Ectodermal cell (in vitro differentiated cells): Measurements from ENCODE around the gene PLEKHJ1.

Source experiments
- H3K27ac ChIP-seq: 2 replicates; pipeline ENCODE4 v1.7.0; 2013; ENCODE audit warnings: mild to moderate bottlenecking, low read depth, low read length; ENCODE audit not compliant: insufficient read depth, poor library complexity, severe bottlenecking
- H3K27me3 ChIP-seq: 2 replicates; pipeline ENCODE4 v1.7.0; 2013; ENCODE audit warnings: mild to moderate bottlenecking, low read length; ENCODE audit not compliant: insufficient read depth, control insufficient read depth, poor library complexity, severe bottlenecking
- H3K36me3 ChIP-seq: one replicate; pipeline ENCODE4 v1.7.0; 2013; ENCODE audit warnings: low read length; ENCODE audit not compliant: control insufficient read depth, insufficient read depth
- H3K4me1 ChIP-seq: one replicate; pipeline ENCODE4 v1.7.0; 2013; ENCODE audit warnings: low read length; ENCODE audit not compliant: control insufficient read depth, insufficient read depth
- H3K4me3 ChIP-seq: 2 replicates; pipeline ENCODE4 v1.7.0; 2013; ENCODE audit warnings: low read depth, low read length, control low read depth; ENCODE audit not compliant: insufficient read depth
- H3K9me3 ChIP-seq: 2 replicates; pipeline ENCODE4 v1.7.0; 2013; ENCODE audit warnings: mild to moderate bottlenecking, low read length, moderate library complexity; ENCODE audit not compliant: control insufficient read depth
- WGBS, 2 experiments: methylation state at CpG; one replicate each; pipeline ENCODE4 v1.1.7; 2013; ENCODE audit warnings: missing lambda C conversion rate in 2 of 2; 5-methylcytosine and 5-hydroxymethylcytosine counted together

The PLEKHJ1 gene

GRCh38 chr19:2276429-2276986 lies 40.4 kb upstream of the PLEKHJ1 start:
- no peak overlapping the region for H3K4me3 ChIP-seq
- peaks cover 1% of the 10 kb centered on the region for H3K27me3 ChIP-seq
- H3K9me3 ChIP-seq, result no peaks in the 10 kb centered on the region
- peaks cover 10% of the 10 kb centered on the region for H3K4me1 ChIP-seq
- 94 to 96% methylated on average over 28 of the region's 28 CpGs for WGBS, 2 experiments
- H3K36me3 ChIP-seq, result peaks cover 6% of the 10 kb centered on the region
- H3K27ac ChIP-seq, result no peak overlapping the region

- peaks cover 11% of the 10 kb centered on the region for H3K4me1 ChIP-seq
- no peaks in the 10 kb centered on the region for H3K9me3 ChIP-seq
- H3K4me3 ChIP-seq, result no peak overlapping the region
- H3K27me3 ChIP-seq, result no peaks in the 10 kb centered on the region
- 95 to 96% methylated on average over 74 of the region's 74 CpGs for WGBS, 2 experiments
- H3K36me3 ChIP-seq, result peaks cover 6% of the 10 kb centered on the region
- H3K27ac ChIP-seq, result no peak overlapping the region
Measured at GRCh38 chr19:2275588-2276428, 39.7 kb upstream of the PLEKHJ1 start.

GRCh38 chr19:2274931-2275535 lies 38.9 kb upstream of the PLEKHJ1 start:
- Histone ChIP-seq H3K4me1 (peaks cover 11% of the 10 kb centered on the region), H3K27me3 (no peaks in the 10 kb centered on the region), H3K9me3 (no peaks in the 10 kb centered on the region), H3K36me3 (peaks cover 6% of the 10 kb centered on the region), H3K27ac (no peak overlapping the region), H3K4me3 (no peak overlapping the region)
- 74 to 76% methylated on average over 16 of the region's 16 CpGs for WGBS, 2 experiments

- peak overlapping the region; percentile 22 for H3K4me3 ChIP-seq
- H3K27me3 ChIP-seq, result no peaks in the 10 kb centered on the region
- H3K9me3 ChIP-seq, result no peaks in the 10 kb centered on the region
- H3K4me1 ChIP-seq, result peaks cover 11% of the 10 kb centered on the region
- no peak overlapping the region for H3K27ac ChIP-seq
- H3K36me3 ChIP-seq, result peaks cover 6% of the 10 kb centered on the region
- WGBS, 2 experiments, result 92 to 94% methylated on average over 9 of the region's 9 CpGs
Measured at GRCh38 chr19:2274185-2274711, 38.1 kb upstream of the PLEKHJ1 start.

- WGBS, 2 experiments, result 17 to 18% methylated on average over 45 of the region's 45 CpGs
Measured at GRCh38 chr19:2273356-2274184, 37.4 kb upstream of the PLEKHJ1 start.

GRCh38 chr19:2271234-2272103 lies 35.3 kb upstream of the PLEKHJ1 start:
- Histone ChIP-seq H3K4me1 (peaks cover 11% of the 10 kb centered on the region), H3K27ac (peak overlapping the region; percentile 47), H3K27me3 (no peaks in the 10 kb centered on the region), H3K4me3 (peak overlapping the region; percentile 99), H3K36me3 (peaks cover 6% of the 10 kb centered on the region), H3K9me3 (no peaks in the 10 kb centered on the region)
- 55 to 56% methylated on average over 43 of the region's 43 CpGs for WGBS, 2 experiments

More at GRCh38 chr19:2273356-2274184, 37.4 kb upstream of the PLEKHJ1 start:
- H3K9me3 ChIP-seq, result no peaks in the 10 kb centered on the region
- peaks cover 11% of the 10 kb centered on the region for H3K4me1 ChIP-seq
- H3K27ac ChIP-seq, result peak overlapping the region; percentile 22
- peak overlapping the region; percentile 25 for H3K4me3 ChIP-seq
- H3K27me3 ChIP-seq, result no peaks in the 10 kb centered on the region
- peaks cover 6% of the 10 kb centered on the region for H3K36me3 ChIP-seq

- 0 to 1% methylated on average over 88 of the region's 88 CpGs for WGBS, 2 experiments
- peak overlapping the region; percentile 99 for H3K4me3 ChIP-seq
- peaks cover 11% of the 10 kb centered on the region for H3K4me1 ChIP-seq
- peaks cover 6% of the 10 kb centered on the region for H3K36me3 ChIP-seq
- H3K27ac ChIP-seq, result peak overlapping the region; percentile 76
- no peaks in the 10 kb centered on the region for H3K9me3 ChIP-seq
- no peaks in the 10 kb centered on the region for H3K27me3 ChIP-seq
Measured at GRCh38 chr19:2270423-2271233, 34.5 kb upstream of the PLEKHJ1 start.

- H3K27me3 ChIP-seq, result no peaks in the 10 kb centered on the region
Measured at GRCh38 chr19:2270157-2270422, 34.0 kb upstream of the PLEKHJ1 start.

More at GRCh38 chr19:2270157-2270422, 34.0 kb upstream of the PLEKHJ1 start:
- Histone ChIP-seq H3K4me3 (peak overlapping the region; percentile 99), H3K36me3 (peaks cover 6% of the 10 kb centered on the region), H3K27ac (peak overlapping the region; percentile 76), H3K4me1 (peaks cover 11% of the 10 kb centered on the region), H3K9me3 (no peaks in the 10 kb centered on the region)
- WGBS, 2 experiments, result 0% methylated on average over 30 of the region's 30 CpGs
